ENCODE measurements around the gene NSUN6. TPM values are rescaled to one million over a fixed set of nuclear protein-coding genes. Genes with fewer than 3 reads are reported as not detected.

Gene NSUN6
- polyA plus RNA-seq, 3 donors, result 1.2 to 5.1 (median 3.1) TPM

DNA sequence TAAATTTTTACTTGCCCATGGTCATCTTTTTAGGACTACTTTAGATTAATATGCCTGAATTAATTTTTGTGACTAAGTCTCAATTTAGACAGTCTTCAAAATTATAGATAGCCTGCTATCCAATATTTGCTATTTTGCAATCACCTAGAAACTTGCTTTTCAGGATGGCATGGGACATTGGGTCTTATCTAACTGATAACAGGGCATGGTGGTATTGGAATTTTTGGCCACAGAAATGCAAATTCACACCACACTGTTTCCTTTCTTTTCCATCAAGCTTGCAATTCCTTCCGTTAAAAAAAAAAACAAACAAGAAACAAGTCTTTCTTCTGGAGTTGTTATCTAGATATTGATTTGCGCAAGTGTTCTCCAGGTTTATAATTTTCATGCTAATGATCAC is 16.6 kb upstream of the NSUN6 start:
- TF ChIP-seq, protein P1, sequence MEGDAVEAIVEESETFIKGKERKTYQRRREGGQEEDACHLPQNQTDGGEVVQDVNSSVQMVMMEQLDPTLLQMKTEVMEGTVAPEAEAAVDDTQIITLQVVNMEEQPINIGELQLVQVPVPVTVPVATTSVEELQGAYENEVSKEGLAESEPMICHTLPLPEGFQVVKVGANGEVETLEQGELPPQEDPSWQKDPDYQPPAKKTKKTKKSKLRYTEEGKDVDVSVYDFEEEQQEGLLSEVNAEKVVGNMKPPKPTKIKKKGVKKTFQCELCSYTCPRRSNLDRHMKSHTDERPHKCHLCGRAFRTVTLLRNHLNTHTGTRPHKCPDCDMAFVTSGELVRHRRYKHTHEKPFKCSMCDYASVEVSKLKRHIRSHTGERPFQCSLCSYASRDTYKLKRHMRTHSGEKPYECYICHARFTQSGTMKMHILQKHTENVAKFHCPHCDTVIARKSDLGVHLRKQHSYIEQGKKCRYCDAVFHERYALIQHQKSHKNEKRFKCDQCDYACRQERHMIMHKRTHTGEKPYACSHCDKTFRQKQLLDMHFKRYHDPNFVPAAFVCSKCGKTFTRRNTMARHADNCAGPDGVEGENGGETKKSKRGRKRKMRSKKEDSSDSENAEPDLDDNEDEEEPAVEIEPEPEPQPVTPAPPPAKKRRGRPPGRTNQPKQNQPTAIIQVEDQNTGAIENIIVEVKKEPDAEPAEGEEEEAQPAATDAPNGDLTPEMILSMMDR (IDR thresholded peaks at IDR 0.05), result no peak
- Histone ChIP-seq H3K27ac (ENCODE audit: low read depth in 1 of 2, low read length in 2 of 2) (no peak overlapping the region), H3K4me1 (ENCODE audit: control insufficient read depth in 1 of 2, insufficient read depth in 2 of 2, low read length in 2 of 2) (no peaks in the 10 kb centered on the region), H4K20me1 (ENCODE audit: insufficient read depth, low read length) (peaks cover 37% of the 10 kb centered on the region), H3K79me2 (ENCODE audit: insufficient read depth, low read length) (peaks cover 43% of the 10 kb centered on the region), H3K4me2 (replicated peaks; ENCODE audit: extremely low read depth, low read length, poor library complexity, severe bottlenecking) (no peak overlapping the region), H3K9ac (ENCODE audit: insufficient read depth, low read length, poor library complexity, severe bottlenecking) (no peak overlapping the region), H3K27me3 (ENCODE audit: control insufficient read depth in 2 of 2, insufficient read depth in 2 of 2, low read length in 2 of 2) (no peaks in the 10 kb centered on the region), H3K36me3 (replicated peaks in 1 of 2; ENCODE audit: control insufficient read depth in 1 of 2, insufficient read depth in 2 of 2, low read length in 2 of 2) (peaks cover 37 to 59% of the 10 kb centered on the region in 2 donors), H2AFZ (ENCODE audit: insufficient read depth, low read depth, low read length, poor library complexity, severe bottlenecking) (no peak overlapping the region), H3K9me3 (replicated peaks in 1 of 2; ENCODE audit: control insufficient read depth in 1 of 2, insufficient read depth in 1 of 2, low read length in 2 of 2) (no peaks in the 10 kb centered on the region), H3K4me3 (replicated peaks in 1 of 3; ENCODE audit: low read depth in 2 of 3, low read length in 3 of 3) (no peak overlapping the region)
- DNase-seq, result no peak
- H3K36me3 Mint-ChIP-seq, result peaks cover 41 to 51% of the 10 kb centered on the region in 2 donors
- no peak overlapping the region for H3K4me3 Mint-ChIP-seq
- peaks cover 0 to 1% (median 0%) of the 10 kb centered on the region in 7 donors for H3K9me3 Mint-ChIP-seq
- peaks cover 0 to 1% (median 0%) of the 10 kb centered on the region in 3 donors for H3K27me3 Mint-ChIP-seq (ENCODE audit: low read depth in 3 of 3)
- no peak overlapping the region for H3K27ac Mint-ChIP-seq
- intact Hi-C loops (cut with micrococcal nuclease), result no loop called here
- peaks cover 3% of the 10 kb centered on the region for H3K4me1 Mint-ChIP-seq
- whole genome bisulfite sequencing (ENCODE audit: insufficient coverage), result no CpG with 5 or more reads among the region's 2 CpGs

DNA sequence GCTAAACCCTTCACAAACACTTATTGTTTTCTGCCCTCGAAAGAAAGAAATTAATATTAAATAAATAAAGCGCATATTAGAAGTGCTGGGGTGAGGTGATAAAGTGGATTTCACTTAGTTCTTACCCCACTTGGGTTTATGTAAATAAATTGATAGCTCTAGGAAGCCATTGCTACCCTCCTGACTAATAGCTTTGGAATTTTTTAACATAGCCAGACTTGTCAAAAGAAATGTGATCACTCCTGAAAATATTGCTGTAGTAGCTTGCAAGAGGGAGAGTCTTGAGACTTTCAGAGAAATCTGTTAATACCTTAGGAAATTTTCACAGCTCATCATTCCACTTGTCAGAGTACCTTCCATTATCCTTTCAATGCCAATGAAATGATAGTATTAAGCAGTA is 15.4 kb upstream of the NSUN6 start:
- H3K27ac Mint-ChIP-seq, result no peak overlapping the region

More for the DNA sequence above, 15.4 kb upstream of the NSUN6 start:
- Histone ChIP-seq H4K20me1 (ENCODE audit: insufficient read depth, low read length) (peaks cover 48% of the 10 kb centered on the region), H3K27me3 (ENCODE audit: control insufficient read depth in 2 of 2, insufficient read depth in 2 of 2, low read length in 2 of 2) (no peaks in the 10 kb centered on the region), H3K9me3 (replicated peaks in 1 of 2; ENCODE audit: control insufficient read depth in 1 of 2, insufficient read depth in 1 of 2, low read length in 2 of 2) (no peaks in the 10 kb centered on the region), H3K9ac (ENCODE audit: insufficient read depth, low read length, poor library complexity, severe bottlenecking) (no peak overlapping the region), H2AFZ (ENCODE audit: insufficient read depth, low read depth, low read length, poor library complexity, severe bottlenecking) (no peak overlapping the region), H3K79me2 (ENCODE audit: insufficient read depth, low read length) (peaks cover 56% of the 10 kb centered on the region), H3K27ac (ENCODE audit: low read depth in 1 of 2, low read length in 2 of 2) (no peak overlapping the region), H3K4me3 (replicated peaks in 1 of 3; ENCODE audit: low read depth in 2 of 3, low read length in 3 of 3) (no peak overlapping the region), H3K4me2 (replicated peaks; ENCODE audit: extremely low read depth, low read length, poor library complexity, severe bottlenecking) (no peak overlapping the region), H3K36me3 (replicated peaks in 1 of 2; ENCODE audit: control insufficient read depth in 1 of 2, insufficient read depth in 2 of 2, low read length in 2 of 2) (peaks cover 33 to 46% of the 10 kb centered on the region in 2 donors), H3K4me1 (ENCODE audit: control insufficient read depth in 1 of 2, insufficient read depth in 2 of 2, low read length in 2 of 2) (peaks cover 0 to 4% of the 10 kb centered on the region in 2 donors)
- H3K4me1 Mint-ChIP-seq, result peaks cover 9% of the 10 kb centered on the region
- TF ChIP-seq, protein P1 (IDR thresholded peaks at IDR 0.05), result no peak
- WGBS (ENCODE audit: insufficient coverage), result no CpG with 5 or more reads among the region's 2 CpGs
- no peak overlapping the region for H3K4me3 Mint-ChIP-seq
- H3K9me3 Mint-ChIP-seq, result peaks cover 0 to 1% (median 0%) of the 10 kb centered on the region in 7 donors
- H3K36me3 Mint-ChIP-seq, result peaks cover 34 to 48% of the 10 kb centered on the region in 2 donors
- intact Hi-C loops (cut with micrococcal nuclease), result no loop called here
- DNase-seq, result no peak
- H3K27me3 Mint-ChIP-seq (ENCODE audit: low read depth in 3 of 3), result peaks cover 0 to 1% (median 0%) of the 10 kb centered on the region in 3 donors
